ENCODE data around the gene DBNDD1. TPM values are rescaled to one million over a fixed set of nuclear protein-coding genes. Genes with fewer than 3 reads are reported as not detected.

Gene DBNDD1
- total RNA-seq, 4 donors from 2014 or later, result 7.4 to 12.8 (median 10.3) TPM

DNA sequence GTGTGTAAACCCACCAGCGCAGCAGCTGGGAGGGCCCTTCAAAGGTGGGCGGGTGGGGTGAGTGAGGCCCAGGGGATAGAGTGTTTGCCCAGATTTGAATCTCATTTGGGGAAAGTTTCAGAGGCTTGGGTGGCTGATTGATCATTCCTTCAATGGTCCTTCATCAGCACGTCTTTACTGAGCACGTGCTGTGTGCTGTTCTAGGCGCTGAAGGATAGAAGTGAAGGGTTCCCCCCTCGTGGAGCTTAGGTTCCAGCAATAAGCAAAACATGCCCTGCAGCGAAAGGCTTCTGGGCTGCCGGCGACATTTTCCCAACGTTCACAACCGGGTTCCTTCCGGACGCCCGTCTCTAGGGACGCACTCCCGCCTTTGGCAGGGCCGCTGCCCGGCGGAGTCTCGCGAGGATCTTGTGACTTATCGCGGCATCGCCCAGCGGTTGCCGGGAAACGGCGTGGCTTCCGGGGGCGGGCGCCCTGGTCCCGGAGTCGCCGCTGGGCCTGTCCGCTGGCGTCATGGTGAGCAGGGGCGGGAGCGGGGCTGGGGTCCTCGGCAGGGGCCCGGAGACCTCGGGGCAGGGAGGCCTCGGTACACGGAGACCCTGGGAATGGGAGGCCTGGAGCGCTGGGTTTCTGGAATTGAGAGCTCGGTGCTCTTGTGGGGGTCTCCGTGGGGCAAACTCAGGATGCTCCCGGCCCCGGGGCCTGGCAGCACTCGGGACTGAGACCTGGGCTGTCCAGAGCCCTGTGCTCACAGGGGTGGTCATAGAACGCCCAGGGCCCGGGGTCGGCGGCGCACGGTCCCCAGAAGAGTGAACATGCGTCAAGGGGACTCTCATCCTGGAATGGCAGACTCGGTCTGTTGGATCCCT, 3.2 kb upstream of the DBNDD1 start:
- intact Hi-C loops (cut with DNase I), result no loop called here
- Histone ChIP-seq H3K27ac (peak overlapping the region in 2 of 3 donors; percentile 43 to 46), H3K36me3 (no peaks in the 10 kb centered on the region), H3K4me3 (replicated peaks in 1 of 3) (peak overlapping the region; percentile 45 to 56 (median 46)), H3K9me3 (no peaks in the 10 kb centered on the region), H3K4me1 (peaks cover 20 to 27% of the 10 kb centered on the region in 2 donors), H3K27me3 (no peaks in the 10 kb centered on the region)
- peak in 1 of 2 donors; percentile 65 for TF ChIP-seq POLR2A (IDR thresholded peaks at IDR 0.05)
- TF ChIP-seq, protein P1, sequence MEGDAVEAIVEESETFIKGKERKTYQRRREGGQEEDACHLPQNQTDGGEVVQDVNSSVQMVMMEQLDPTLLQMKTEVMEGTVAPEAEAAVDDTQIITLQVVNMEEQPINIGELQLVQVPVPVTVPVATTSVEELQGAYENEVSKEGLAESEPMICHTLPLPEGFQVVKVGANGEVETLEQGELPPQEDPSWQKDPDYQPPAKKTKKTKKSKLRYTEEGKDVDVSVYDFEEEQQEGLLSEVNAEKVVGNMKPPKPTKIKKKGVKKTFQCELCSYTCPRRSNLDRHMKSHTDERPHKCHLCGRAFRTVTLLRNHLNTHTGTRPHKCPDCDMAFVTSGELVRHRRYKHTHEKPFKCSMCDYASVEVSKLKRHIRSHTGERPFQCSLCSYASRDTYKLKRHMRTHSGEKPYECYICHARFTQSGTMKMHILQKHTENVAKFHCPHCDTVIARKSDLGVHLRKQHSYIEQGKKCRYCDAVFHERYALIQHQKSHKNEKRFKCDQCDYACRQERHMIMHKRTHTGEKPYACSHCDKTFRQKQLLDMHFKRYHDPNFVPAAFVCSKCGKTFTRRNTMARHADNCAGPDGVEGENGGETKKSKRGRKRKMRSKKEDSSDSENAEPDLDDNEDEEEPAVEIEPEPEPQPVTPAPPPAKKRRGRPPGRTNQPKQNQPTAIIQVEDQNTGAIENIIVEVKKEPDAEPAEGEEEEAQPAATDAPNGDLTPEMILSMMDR (IDR thresholded peaks at IDR 0.05), result no peak
- DNase-seq, result peak; percentile 94 to 96
- 9 to 11% methylated on average over 17 to 19 of the region's 57 CpGs for WGBS, 2 donors

DNA sequence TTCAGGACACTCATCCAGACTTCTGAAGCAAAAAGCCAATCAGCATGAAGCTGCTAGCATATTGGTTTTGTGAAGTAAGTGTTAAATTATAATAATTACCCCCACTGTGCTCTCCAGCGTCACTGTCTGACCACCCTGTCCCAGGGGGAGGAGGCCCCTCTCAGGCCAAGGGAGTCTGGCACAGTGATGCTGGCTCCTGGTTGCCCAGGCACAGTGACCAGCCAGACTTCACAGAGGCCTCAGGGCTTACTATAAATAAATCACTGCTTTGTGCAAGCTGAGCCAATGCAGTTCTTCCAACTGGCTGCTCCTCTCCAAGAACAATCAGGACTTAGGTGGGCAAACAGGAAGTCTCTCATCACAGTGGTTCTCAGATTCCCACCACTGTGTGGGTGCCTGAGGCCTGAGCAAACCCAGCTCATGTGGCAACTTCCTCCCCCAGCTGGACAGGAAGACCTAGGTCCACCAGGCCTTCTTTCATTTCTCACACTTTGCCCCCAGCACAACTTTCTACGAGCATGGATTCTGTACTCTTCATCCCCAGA, 1.7 kb upstream of the DBNDD1 start:
- 78 to 82% methylated on average over 2 of the region's 2 CpGs for WGBS, 2 donors
- H3K27ac ChIP-seq, result no peak overlapping the region
- no peak for DNase-seq
- H3K4me1 ChIP-seq, result peaks cover 20 to 27% of the 10 kb centered on the region in 2 donors
- H3K4me3 ChIP-seq (replicated peaks in 1 of 3), result no peak overlapping the region
- no peaks in the 10 kb centered on the region for H3K9me3 ChIP-seq
- TF ChIP-seq, protein P1 (IDR thresholded peaks at IDR 0.05), result no peak
- TF ChIP-seq POLR2A (IDR thresholded peaks at IDR 0.05), result no peak
- intact Hi-C loops (cut with DNase I), result no loop called here
- H3K36me3 ChIP-seq, result no peaks in the 10 kb centered on the region
- no peaks in the 10 kb centered on the region for H3K27me3 ChIP-seq

DNA sequence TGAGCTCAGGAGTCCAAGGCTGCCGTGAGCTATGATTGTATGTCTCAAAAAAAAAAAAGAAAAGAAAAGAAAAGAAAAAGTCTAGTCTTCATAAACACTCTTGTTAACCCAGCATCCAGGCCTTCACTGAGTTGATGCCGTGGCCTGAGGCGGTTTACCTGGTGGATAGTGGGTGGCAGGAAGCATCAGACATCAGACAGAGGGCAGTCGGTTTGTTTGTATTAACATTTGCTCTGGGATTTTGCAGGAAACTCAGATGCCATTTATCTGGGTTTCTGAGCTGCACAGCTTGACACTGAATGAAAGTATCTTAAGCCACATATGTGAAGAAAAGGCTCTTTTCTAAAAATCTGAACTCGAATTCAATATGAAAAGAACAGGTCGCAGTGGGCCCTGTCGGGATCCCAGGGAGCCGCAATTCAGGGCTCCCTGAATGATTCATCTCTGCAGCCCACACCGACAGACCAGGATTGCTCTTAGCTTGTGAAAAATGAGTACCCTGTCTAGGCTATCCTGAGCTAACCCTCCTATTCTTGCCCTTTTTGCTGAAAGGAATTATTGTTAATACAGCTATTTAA, 1.1 kb upstream of the DBNDD1 start:
- no peak overlapping the region for H3K27ac ChIP-seq
- intact Hi-C loops (cut with DNase I), result no loop called here
- peak overlapping the region in 1 of 3 donors; percentile 73 for H3K4me3 ChIP-seq (replicated peaks in 1 of 3)
- H3K9me3 ChIP-seq, result no peaks in the 10 kb centered on the region
- TF ChIP-seq, protein P1 (IDR thresholded peaks at IDR 0.05), result no peak
- no peaks in the 10 kb centered on the region for H3K27me3 ChIP-seq
- 68 to 76% methylated on average over 9 of the region's 9 CpGs for WGBS, 2 donors
- no peaks in the 10 kb centered on the region for H3K36me3 ChIP-seq
- no peak for DNase-seq
- peaks cover 20 to 27% of the 10 kb centered on the region in 2 donors for H3K4me1 ChIP-seq

DNA sequence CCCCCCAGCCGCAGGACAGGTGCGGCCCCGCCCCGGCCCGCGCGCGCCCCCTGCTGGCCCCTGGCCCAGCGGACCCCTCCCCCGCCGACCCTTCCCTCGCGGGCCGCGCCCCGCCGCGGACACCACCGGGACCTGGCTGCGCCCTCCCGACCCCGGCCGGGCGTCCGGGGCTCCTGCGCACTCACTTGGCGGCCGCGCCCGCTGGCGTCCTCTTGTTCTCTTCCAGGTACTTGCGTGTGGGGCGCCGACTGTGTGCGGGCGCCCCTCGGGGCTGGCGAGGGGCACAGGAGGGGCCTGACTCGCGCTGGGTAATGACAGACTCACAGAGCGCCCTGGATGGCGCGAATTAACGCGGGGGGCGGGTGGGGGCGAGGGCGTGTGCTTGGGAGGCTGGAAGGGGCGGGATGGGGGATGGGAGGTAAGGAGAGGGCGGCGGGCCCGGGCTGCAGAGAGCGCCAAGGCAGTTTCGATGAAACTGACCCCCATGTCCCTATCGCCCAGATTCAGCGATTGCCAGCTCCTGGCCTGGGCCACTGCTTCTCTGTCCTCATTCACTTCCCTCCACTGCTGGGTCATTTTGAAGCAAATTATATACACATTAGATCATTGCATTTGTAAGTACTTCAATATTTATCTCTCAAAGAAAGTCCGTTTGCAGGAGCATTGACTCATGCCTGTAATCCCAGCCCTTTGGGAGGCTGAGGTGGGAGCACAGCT, 445 bp upstream of the DBNDD1 start:
- peak; percentile 33 to 44 for DNase-seq
- peak overlapping the region in 1 of 3 donors; percentile 46 for H3K27ac ChIP-seq
- H3K36me3 ChIP-seq, result no peaks in the 10 kb centered on the region
- H3K4me3 ChIP-seq (replicated peaks in 1 of 3), result peak overlapping the region; percentile 27 to 73 (median 65)
- intact Hi-C loops (cut with DNase I), result no loop called here
- 2 to 4% methylated on average over 12 to 20 of the region's 57 CpGs for WGBS, 2 donors
- H3K9me3 ChIP-seq, result no peaks in the 10 kb centered on the region
- peaks cover 20 to 27% of the 10 kb centered on the region in 2 donors for H3K4me1 ChIP-seq
- TF ChIP-seq, protein P1 (IDR thresholded peaks at IDR 0.05), result peak in 3 of 6 experiments; percentile 36 to 60 (median 45)
- no peak for TF ChIP-seq POLR2A (IDR thresholded peaks at IDR 0.05)
- H3K27me3 ChIP-seq, result no peaks in the 10 kb centered on the region

Data from thyroid gland (tissue), 4 donors.